C4-2B (cell line): ENCODE data around the gene ZNF213.
"Not testable (repeated sequence)": the region's sequence is repeated elsewhere in the genome, so short reads cannot be mapped to it uniquely, and the experiment has no call there.

Experiments used
- H3K27ac ChIP-seq: fragments of 450-650 bp; 2 replicates; pipeline ENCODE4 v1.5.1; 2017
- CTCF ChIP-seq: fragments of 450-650 bp; conservative IDR thresholded peaks from 2 replicates; pipeline ENCODE4 v1.5.1; 2017; ENCODE audit warnings: mild to moderate bottlenecking
- ZFX ChIP-seq: fragments of 450-650 bp; IDR thresholded peaks from 2 replicates; pipeline ENCODE4 v1.6.1; 2017

The ZNF213 gene

GRCh38 chr16:3161235-3162018, 26.6 kb downstream of the ZNF213 start:
- H3K27ac ChIP-seq, result no peak overlapping the region
- TF ChIP-seq ZFX, result no peak
- TF ChIP-seq CTCF, result no peak

DNA sequence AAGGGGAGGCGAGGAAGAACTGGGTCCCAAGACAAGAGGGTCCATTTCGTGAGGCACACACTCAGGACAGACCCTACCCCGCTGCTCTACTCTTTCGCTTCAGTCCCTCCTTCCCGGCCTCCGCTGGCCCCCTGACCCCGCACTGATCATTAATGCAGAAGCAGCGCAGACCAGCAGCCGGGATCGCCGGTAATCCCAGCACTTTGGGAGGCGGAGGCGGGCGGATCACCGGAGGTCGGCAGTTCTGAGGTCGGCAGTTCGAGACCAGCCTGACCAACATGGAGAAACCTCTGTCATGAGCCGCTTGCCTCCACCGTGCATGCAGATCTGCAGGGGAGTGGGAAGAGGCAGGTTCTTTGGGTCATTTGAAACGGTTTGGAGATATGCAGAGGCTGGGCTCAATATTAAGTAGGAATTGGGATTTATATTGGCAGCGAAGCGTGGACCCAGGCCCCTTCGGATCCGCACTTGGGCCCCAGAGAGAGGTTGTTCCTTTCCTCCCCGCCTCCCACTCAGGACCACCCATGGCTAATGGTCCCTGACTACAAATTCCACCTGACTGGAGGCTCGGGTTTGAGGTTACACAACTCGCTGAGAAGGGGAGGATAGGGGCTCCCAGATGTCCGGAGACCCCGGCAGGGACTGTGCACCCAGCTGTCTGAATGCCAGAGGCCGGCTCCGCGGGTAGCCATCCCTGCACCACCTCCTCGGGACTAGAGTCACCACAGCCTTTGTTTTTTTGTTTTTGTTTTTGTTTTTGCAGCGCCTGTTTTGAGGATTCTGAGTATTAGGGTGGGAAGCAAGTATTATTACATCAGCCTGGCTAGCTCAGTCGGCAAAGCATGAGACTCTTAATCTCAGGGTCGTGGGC, 29.5 kb downstream of the ZNF213 start:
- no peak overlapping the region for H3K27ac ChIP-seq
- TF ChIP-seq ZFX, result no peak
- TF ChIP-seq CTCF, result no peak

GRCh38 chr16:3165111-3165822, 30.4 kb downstream of the ZNF213 start:
- no peak for TF ChIP-seq ZFX
- no peak for TF ChIP-seq CTCF
- no peak overlapping the region for H3K27ac ChIP-seq

DNA sequence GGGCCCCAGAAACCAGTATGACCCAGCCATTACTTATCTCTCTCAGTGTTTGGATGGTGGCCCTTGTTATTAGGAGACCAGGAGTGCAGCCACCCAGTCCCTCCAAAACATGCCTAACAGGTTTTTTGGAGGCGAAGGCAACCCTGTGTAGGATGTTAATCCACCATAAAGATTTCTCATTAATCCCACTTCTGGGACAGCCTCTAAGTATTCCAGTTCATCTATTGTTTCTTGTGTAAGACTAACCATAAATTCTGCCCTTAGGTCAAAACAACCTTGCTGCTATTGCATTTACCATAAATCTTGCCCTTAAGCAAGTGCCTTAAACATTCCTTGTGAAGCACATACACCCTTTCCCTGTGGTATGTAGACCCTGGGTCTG, 31.7 kb downstream of the ZNF213 start:
- TF ChIP-seq ZFX (no peak), CTCF (no peak)
- H3K27ac ChIP-seq, result no peak overlapping the region

GRCh38 chr16:3168729-3169128, 33.9 kb downstream of the ZNF213 start:
- not testable (repeated sequence) for H3K27ac ChIP-seq

- no peak overlapping the region for H3K27ac ChIP-seq
- TF ChIP-seq ZFX (no peak), CTCF (no peak)
These were observed 35.8 kb downstream of the ZNF213 start for GRCh38 chr16:3170440-3171180.

DNA sequence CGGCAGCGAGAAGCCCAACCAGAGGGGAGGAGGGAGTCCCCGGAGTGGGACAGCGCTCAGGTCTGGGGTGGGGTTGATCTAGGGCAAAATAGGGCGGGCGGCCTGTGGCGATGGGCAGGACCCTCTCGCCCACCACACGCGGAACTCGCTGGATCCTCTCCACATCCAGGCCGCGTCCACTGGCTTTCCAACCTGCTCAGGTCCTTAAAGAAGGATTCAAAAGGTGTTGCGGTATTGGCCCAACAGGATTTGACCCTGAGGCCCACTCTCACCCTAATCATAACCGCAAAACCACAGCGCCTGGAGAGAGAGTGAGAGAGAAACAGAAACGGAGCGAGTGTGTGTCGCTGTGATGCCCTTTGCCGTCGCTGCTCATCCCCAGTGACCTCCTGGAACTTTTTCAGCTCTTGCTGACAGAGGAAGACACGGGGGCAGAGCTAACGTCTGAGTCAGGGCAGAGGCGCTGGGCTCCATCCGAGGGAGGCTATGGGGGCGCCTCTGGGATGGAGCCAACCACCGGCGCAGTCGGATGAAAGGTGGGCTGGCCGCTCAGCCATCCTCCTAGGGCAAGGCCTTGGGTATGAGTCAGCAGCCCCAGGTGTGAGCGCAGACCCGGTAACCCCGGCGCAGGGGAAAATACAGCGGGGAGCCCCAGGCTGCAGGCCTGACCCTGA, 36.5 kb downstream of the ZNF213 start:
- no peak overlapping the region for H3K27ac ChIP-seq
- TF ChIP-seq CTCF (no peak), ZFX (no peak)
